ENCODE results near the gene SLCO1B3.
A peak's percentile ranks its signal among the peaks of the same experiment; 100 is the strongest.

DNA sequence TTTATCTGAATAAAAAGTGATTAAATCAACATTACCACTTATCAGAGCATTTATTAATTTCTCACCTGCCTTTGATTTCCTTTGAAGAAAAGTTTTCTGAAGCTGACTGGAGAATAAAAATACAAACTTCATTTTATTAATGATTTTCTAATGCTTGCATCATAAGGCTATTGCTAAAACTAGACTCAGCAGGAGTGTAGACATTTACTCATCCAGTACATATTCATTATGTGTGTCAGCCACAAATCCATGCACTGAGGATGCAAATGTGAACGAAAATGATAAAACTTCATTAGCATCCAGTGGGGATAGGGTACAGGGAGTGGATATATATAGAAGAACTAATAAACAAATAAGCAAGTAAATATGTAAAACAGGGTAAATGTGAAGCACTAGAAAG, 74.6 kb downstream of the SLCO1B3 start:
- TF ChIP-seq, protein P1, sequence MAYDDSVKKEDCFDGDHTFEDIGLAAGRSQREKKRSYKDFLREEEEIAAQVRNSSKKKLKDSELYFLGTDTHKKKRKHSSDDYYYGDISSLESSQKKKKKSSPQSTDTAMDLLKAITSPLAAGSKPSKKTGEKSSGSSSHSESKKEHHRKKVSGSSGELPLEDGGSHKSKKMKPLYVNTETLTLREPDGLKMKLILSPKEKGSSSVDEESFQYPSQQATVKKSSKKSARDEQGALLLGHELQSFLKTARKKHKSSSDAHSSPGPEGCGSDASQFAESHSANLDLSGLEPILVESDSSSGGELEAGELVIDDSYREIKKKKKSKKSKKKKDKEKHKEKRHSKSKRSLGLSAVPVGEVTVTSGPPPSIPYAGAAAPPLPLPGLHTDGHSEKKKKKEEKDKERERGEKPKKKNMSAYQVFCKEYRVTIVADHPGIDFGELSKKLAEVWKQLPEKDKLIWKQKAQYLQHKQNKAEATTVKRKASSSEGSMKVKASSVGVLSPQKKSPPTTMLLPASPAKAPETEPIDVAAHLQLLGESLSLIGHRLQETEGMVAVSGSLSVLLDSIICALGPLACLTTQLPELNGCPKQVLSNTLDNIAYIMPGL (CRISPR knock-in tag; IDR thresholded peaks at IDR 0.05; ENCODE audit: borderline replicate concordance), result no peak
- no peak for TF ChIP-seq CTCF (IDR thresholded peaks at IDR 0.05)
- no peak for TF ChIP-seq POLR2A (IDR thresholded peaks at IDR 0.05; ENCODE audit: low read length)
- no peak for TF ChIP-seq NR3C1 (IDR thresholded peaks at IDR 0.05)
- TF ChIP-seq JUN (IDR thresholded peaks at IDR 0.05), result no peak; a peak in 1 of 5 replicates
- TF ChIP-seq, protein P2, sequence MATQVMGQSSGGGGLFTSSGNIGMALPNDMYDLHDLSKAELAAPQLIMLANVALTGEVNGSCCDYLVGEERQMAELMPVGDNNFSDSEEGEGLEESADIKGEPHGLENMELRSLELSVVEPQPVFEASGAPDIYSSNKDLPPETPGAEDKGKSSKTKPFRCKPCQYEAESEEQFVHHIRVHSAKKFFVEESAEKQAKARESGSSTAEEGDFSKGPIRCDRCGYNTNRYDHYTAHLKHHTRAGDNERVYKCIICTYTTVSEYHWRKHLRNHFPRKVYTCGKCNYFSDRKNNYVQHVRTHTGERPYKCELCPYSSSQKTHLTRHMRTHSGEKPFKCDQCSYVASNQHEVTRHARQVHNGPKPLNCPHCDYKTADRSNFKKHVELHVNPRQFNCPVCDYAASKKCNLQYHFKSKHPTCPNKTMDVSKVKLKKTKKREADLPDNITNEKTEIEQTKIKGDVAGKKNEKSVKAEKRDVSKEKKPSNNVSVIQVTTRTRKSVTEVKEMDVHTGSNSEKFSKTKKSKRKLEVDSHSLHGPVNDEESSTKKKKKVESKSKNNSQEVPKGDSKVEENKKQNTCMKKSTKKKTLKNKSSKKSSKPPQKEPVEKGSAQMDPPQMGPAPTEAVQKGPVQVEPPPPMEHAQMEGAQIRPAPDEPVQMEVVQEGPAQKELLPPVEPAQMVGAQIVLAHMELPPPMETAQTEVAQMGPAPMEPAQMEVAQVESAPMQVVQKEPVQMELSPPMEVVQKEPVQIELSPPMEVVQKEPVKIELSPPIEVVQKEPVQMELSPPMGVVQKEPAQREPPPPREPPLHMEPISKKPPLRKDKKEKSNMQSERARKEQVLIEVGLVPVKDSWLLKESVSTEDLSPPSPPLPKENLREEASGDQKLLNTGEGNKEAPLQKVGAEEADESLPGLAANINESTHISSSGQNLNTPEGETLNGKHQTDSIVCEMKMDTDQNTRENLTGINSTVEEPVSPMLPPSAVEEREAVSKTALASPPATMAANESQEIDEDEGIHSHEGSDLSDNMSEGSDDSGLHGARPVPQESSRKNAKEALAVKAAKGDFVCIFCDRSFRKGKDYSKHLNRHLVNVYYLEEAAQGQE (IDR thresholded peaks at IDR 0.05), result no peak
- TF ChIP-seq EP300 (IDR thresholded peaks at IDR 0.05), result peak; percentile 36 to 52; a peak in 1 of 5 replicates

Data from A549 (cell line).